HG02571 (cell line): ENCODE measurements around the gene UTP18.
"Not testable (repeated sequence)": the region's sequence is repeated elsewhere in the genome, so short reads cannot be mapped to it uniquely, and the experiment has no call there.

Experiments
- ATAC-seq: cut with Tn5 transposase; IDR thresholded peaks from one replicate; pipeline ENCODE4 v1.9.1; 2021; ENCODE audit warnings: mild to moderate bottlenecking, moderate library complexity; ENCODE audit not compliant: unreplicated experiment

UTP18 gene

GRCh38 chr17:51258756-51259563, 1.4 kb upstream of the UTP18 start:
- no peak for ATAC-seq

- ATAC-seq, result peak; percentile 76
These were observed 646 bp upstream of the UTP18 start, which contains the start of gene MBTD1 for GRCh38 chr17:51259564-51260236. TSS of gene MBTD1 (minus strand) at chr17:51260049. CDS start at chr17:51225161, 34,888 bp downstream.

GRCh38 chr17:51261024-51261963, 948 bp downstream of the UTP18 start:
- ATAC-seq, result no peak

GRCh38 chr17:51263006-51263405, 2.7 kb downstream of the UTP18 start:
- no peak for ATAC-seq

GRCh38 chr17:51264466-51264865, 4.1 kb downstream of the UTP18 start:
- not testable (repeated sequence) for ATAC-seq

- no peak for ATAC-seq
These were observed 9.6 kb downstream of the UTP18 start for GRCh38 chr17:51269991-51270390.

GRCh38 chr17:51270636-51271035, 10.3 kb downstream of the UTP18 start:
- no peak for ATAC-seq

- no peak for ATAC-seq
These were observed 12.5 kb downstream of the UTP18 start for GRCh38 chr17:51272812-51273211.

GRCh38 chr17:51275381-51275780, 15.0 kb downstream of the UTP18 start:
- no peak for ATAC-seq

GRCh38 chr17:51279183-51279582, 18.8 kb downstream of the UTP18 start:
- ATAC-seq, result no peak

- no peak for ATAC-seq
These were observed 27.1 kb downstream of the UTP18 start for GRCh38 chr17:51287412-51287811.

GRCh38 chr17:51289696-51290111, 29.4 kb downstream of the UTP18 start:
- no peak for ATAC-seq

- not testable (repeated sequence) for ATAC-seq
These were observed 34.0 kb downstream of the UTP18 start for GRCh38 chr17:51294338-51294737.

GRCh38 chr17:51298508-51299371, 38.4 kb downstream of the UTP18 start:
- ATAC-seq, result no peak

- no peak for ATAC-seq
These were observed 39.5 kb downstream of the UTP18 start for GRCh38 chr17:51299859-51300258.

GRCh38 chr17:51305182-51305581, 44.8 kb downstream of the UTP18 start:
- no peak for ATAC-seq

- ATAC-seq, result not testable (repeated sequence)
These were observed 51.7 kb downstream of the UTP18 start for GRCh38 chr17:51312003-51312402.

- no peak for ATAC-seq
These were observed 58.8 kb downstream of the UTP18 start for GRCh38 chr17:51319186-51319585.

- ATAC-seq, result no peak
These were observed 62.2 kb downstream of the UTP18 start for GRCh38 chr17:51322390-51323029.

GRCh38 chr17:51325471-51325870, 65.1 kb downstream of the UTP18 start:
- ATAC-seq, result no peak
